Measurements from ENCODE around the gene TMEM62. TPM values are rescaled to one million over a fixed set of nuclear protein-coding genes. Genes with fewer than 3 reads are reported as not detected.

TMEM62 gene
- total and polyA plus RNA-seq, 8 donors, result 16.7 to 31.0 (median 19.7) TPM

GRCh38 chr15:43229977-43230376 is 96.6 kb downstream of the TMEM62 start:
- Histone ChIP-seq H3K4me1 (no peaks in the 10 kb centered on the region), H3K9me3 (no peaks in the 10 kb centered on the region), H3K27me3 (no peaks in the 10 kb centered on the region), H3K4me3 (no peak overlapping the region), H3K27ac (no peak overlapping the region), H3K36me3 (no peaks in the 10 kb centered on the region)
- DNase-seq, result no peak
- TF ChIP-seq CTCF (IDR thresholded peaks at IDR 0.05), result no peak
- no peak for ATAC-seq
- intact Hi-C loops (cut with DNase I), result loop anchor here in 1 of 2 donors (10.0 kb wide), 1 partner anchor 45 kb away; no protein-coding TSS in a partner anchor

- intact Hi-C loops (cut with DNase I), result no loop called here
- TF ChIP-seq CTCF (IDR thresholded peaks at IDR 0.05), result no peak
Measured at GRCh38 chr15:43230640-43231115, 97.3 kb downstream of the TMEM62 start.

GRCh38 chr15:43232289-43232874 is 99.0 kb downstream of the TMEM62 start:
- DNase-seq, result no peak
- intact Hi-C loops (cut with DNase I), result no loop called here
- Histone ChIP-seq H3K27me3 (no peaks in the 10 kb centered on the region), H3K4me3 (no peak overlapping the region), H3K27ac (no peak overlapping the region), H3K9me3 (no peaks in the 10 kb centered on the region), H3K36me3 (no peaks in the 10 kb centered on the region), H3K4me1 (no peaks in the 10 kb centered on the region)
- ATAC-seq, result no peak
- no peak for TF ChIP-seq CTCF (IDR thresholded peaks at IDR 0.05)

More at GRCh38 chr15:43230640-43231115, 97.3 kb downstream of the TMEM62 start:
- DNase-seq, result no peak
- H3K4me1 ChIP-seq, result no peaks in the 10 kb centered on the region
- no peaks in the 10 kb centered on the region for H3K9me3 ChIP-seq
- H3K4me3 ChIP-seq, result no peak overlapping the region
- no peaks in the 10 kb centered on the region for H3K36me3 ChIP-seq
- no peaks in the 10 kb centered on the region for H3K27me3 ChIP-seq
- no peak for ATAC-seq
- no peak overlapping the region for H3K27ac ChIP-seq

Other genes starting within 250 kb of the TMEM62 start
- 10 to 100 TPM; 13.0 to 15.4 TPM for gene TTBK2, start 212.8 kb upstream of the TMEM62 start, total RNA-seq
- 10 to 100 TPM; 12.4 to 15.8 (median 13.8) TPM for gene TTBK2, start 212.8 kb upstream of the TMEM62 start, polyA plus RNA-seq (ENCODE audit: insufficient read length in 6 of 6)
- gene UBR1, start 27.5 kb upstream of the TMEM62 start, total RNA-seq, result 10 to 100 TPM; 28.6 to 31.5 TPM
- gene UBR1, start 27.5 kb upstream of the TMEM62 start, polyA plus RNA-seq (ENCODE audit: insufficient read length in 6 of 6), result 10 to 100 TPM; 24.3 to 31.3 (median 28.0) TPM
- gene CCNDBP1, start 51.8 kb downstream of the TMEM62 start, total RNA-seq, result 10 to 100 TPM; 53.2 to 56.3 TPM
- gene CCNDBP1, start 51.8 kb downstream of the TMEM62 start, polyA plus RNA-seq (ENCODE audit: insufficient read length in 6 of 6), result 10 to 100 TPM; 47.5 to 64.5 (median 56.0) TPM
- not detected for gene EPB42, start 87.4 kb downstream of the TMEM62 start, total RNA-seq
- 1 to 10 TPM; 1.1 to 5.3 (median 3.5) TPM for gene EPB42, start 87.4 kb downstream of the TMEM62 start, polyA plus RNA-seq (ENCODE audit: insufficient read length in 6 of 6)
- gene TGM5, start 133.3 kb downstream of the TMEM62 start, total RNA-seq, result not detected
- not detected for gene TGM5, start 133.3 kb downstream of the TMEM62 start, polyA plus RNA-seq (ENCODE audit: insufficient read length in 6 of 6)
- gene TGM7, start 168.7 kb downstream of the TMEM62 start, total RNA-seq, result not detected
- gene TGM7, start 168.7 kb downstream of the TMEM62 start, polyA plus RNA-seq (ENCODE audit: insufficient read length in 6 of 6), result not detected
- gene LCMT2, start 197.0 kb downstream of the TMEM62 start, total RNA-seq, result 10 to 100 TPM in 1 of 2 donors, 1 to 10 TPM in 1; 6.9 to 10.9 TPM
- gene LCMT2, start 197.0 kb downstream of the TMEM62 start, polyA plus RNA-seq (ENCODE audit: insufficient read length in 6 of 6), result 10 to 100 TPM in 1 of 6 donors, 1 to 10 TPM in 5; 7.0 to 10.5 (median 9.0) TPM
- gene ZSCAN29, start 237.5 kb downstream of the TMEM62 start, total RNA-seq, result 10 to 100 TPM; 19.9 to 25.5 TPM
- gene ZSCAN29, start 237.5 kb downstream of the TMEM62 start, polyA plus RNA-seq (ENCODE audit: insufficient read length in 6 of 6), result 10 to 100 TPM; 32.2 to 36.1 (median 34.6) TPM
- 10 to 100 TPM; 18.5 to 20.8 TPM for gene TUBGCP4, start 237.5 kb downstream of the TMEM62 start, total RNA-seq
- 10 to 100 TPM; 23.9 to 29.0 (median 28.1) TPM for gene TUBGCP4, start 237.5 kb downstream of the TMEM62 start, polyA plus RNA-seq (ENCODE audit: insufficient read length in 6 of 6)

Data from left lung (tissue), 10 donors.